GM12878 (cell line): Measurements from ENCODE around the gene BHLHA15.

Experiments
- ATF3 ChIP-seq: IDR thresholded peaks from 2 replicates; pipeline ENCODE4 v1.6.1; 2011; ENCODE audit warnings: low read depth, mild to moderate bottlenecking, low read length, moderate library complexity, borderline replicate concordance; ENCODE audit errors: extremely low read depth
- CEBPB ChIP-seq, 2 experiments: fragments of 150-350 bp in 1 of 2; IDR thresholded peaks; 2 replicates each; pipeline ENCODE4 v1.6.1; 2012 to 2014; ENCODE audit warnings: low read depth in 2 of 2, low read length in 2 of 2, borderline replicate concordance in 1 of 2, inconsistent platforms in 1 of 2
- CHD2 ChIP-seq: IDR thresholded peaks from 2 replicates; pipeline ENCODE4 v1.6.1; 2011; ENCODE audit warnings: low read depth, low read length, improper control_type of control experiment, borderline replicate concordance
- CTCF ChIP-seq, 3 experiments: IDR thresholded peaks in 2 of 3; conservative IDR thresholded peaks in 1 of 3; 2 replicates each; pipeline ENCODE4 v1.5.1; 2011; ENCODE audit warnings: low read depth in 3 of 3, low read length in 3 of 3, mild to moderate bottlenecking in 3 of 3, control low read depth in 2 of 3, moderate library complexity in 2 of 3, inconsistent platforms in 1 of 3, mixed read lengths in 1 of 3; ENCODE audit not compliant: control insufficient read depth in 2 of 3, insufficient read depth in 1 of 3; ENCODE audit errors: extremely low read depth in 1 of 3
- ESRRA ChIP-seq: IDR thresholded peaks from 2 replicates; pipeline ENCODE4 v1.6.1; 2012; ENCODE audit warnings: mild to moderate bottlenecking, low read length, improper control_type of control experiment
- IRF3 ChIP-seq: fragments of 450-650 bp; IDR thresholded peaks from 2 replicates; pipeline ENCODE4 v1.6.1; 2014; ENCODE audit warnings: mild to moderate bottlenecking
- PBX3 ChIP-seq: IDR thresholded peaks from 2 replicates; pipeline ENCODE4 v1.6.1; 2011; ENCODE audit warnings: mild to moderate bottlenecking, low read depth, low read length, moderate library complexity; ENCODE audit not compliant: insufficient replicate concordance
- POLR2A ChIP-seq: IDR thresholded peaks from 2 replicates; pipeline ENCODE4 v1.6.1; 2011; ENCODE audit warnings: low read depth, mild to moderate bottlenecking, low read length
- POLR2AphosphoS5 ChIP-seq: IDR thresholded peaks from 2 replicates; pipeline ENCODE4 v1.6.1; 2011; ENCODE audit warnings: mild to moderate bottlenecking, low read length, inconsistent platforms
- RAD21 ChIP-seq: IDR thresholded peaks from 2 replicates; pipeline ENCODE4 v1.6.1; 2011; ENCODE audit warnings: mild to moderate bottlenecking, low read depth, low read length, moderate library complexity; ENCODE audit not compliant: insufficient read depth
- RCOR1 ChIP-seq: conservative IDR thresholded peaks from 2 replicates; pipeline ENCODE4 v1.6.1; 2012; ENCODE audit warnings: low read depth, low read length, improper control_type of control experiment
- USF2 ChIP-seq: IDR thresholded peaks from 2 replicates; pipeline ENCODE4 v1.6.1; 2011; ENCODE audit warnings: low read depth, low read length, improper control_type of control experiment, borderline replicate concordance

- TF ChIP-seq CTCF (IDR thresholded peaks at IDR 0.05 in 2 of 3, conservative IDR thresholded peaks at IDR 0.05 in 1 of 3; ENCODE audit: control insufficient read depth in 2 of 3, extremely low read depth in 1 of 3, insufficient read depth in 1 of 3, low read depth in 3 of 3, low read length in 3 of 3), result no peak
- TF ChIP-seq RCOR1, result no peak
- no peak for TF ChIP-seq ESRRA
- no peak for TF ChIP-seq RAD21
- TF ChIP-seq PBX3, result no peak
- no peak for TF ChIP-seq IRF3
- no peak for TF ChIP-seq POLR2A
- no peak for TF ChIP-seq CHD2
- no peak for TF ChIP-seq ATF3
- no peak for TF ChIP-seq CEBPB (IDR thresholded peaks at IDR 0.05; ENCODE audit: borderline replicate concordance in 1 of 2, low read depth in 2 of 2, low read length in 2 of 2)
- no peak for TF ChIP-seq POLR2AphosphoS5
- TF ChIP-seq USF2, result no peak
Observed at GRCh38 chr7:98251231-98251600, 40.0 kb downstream of the BHLHA15 start.
